ENCODE results near the gene CDIP1.

The CDIP1 gene

DNA sequence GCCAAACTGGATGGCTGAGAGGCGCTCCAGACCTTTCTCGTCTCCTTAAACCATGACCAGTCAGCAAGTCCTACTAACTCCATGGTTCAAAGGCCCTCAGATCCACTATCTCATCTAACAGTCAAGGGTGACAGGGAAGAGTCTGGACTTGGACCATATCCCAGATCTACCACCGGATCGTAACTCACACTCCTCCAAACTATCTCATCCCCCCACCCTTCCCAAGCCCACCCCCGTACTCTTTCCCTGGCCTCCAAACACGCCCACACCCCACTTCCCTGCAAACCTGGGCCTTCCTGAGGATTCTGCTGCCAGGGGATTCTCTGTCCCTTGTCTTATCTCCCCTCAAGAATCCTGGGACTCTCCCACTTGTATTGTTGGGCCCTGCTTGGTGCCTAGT, 5.1 kb downstream of the CDIP1 start:
- TF ChIP-seq CTCF (IDR thresholded peaks at IDR 0.05; ENCODE audit: extremely low read depth, missing control alignments): no peak
- no peak for DNase-seq (ENCODE audit: low spot score)

DNA sequence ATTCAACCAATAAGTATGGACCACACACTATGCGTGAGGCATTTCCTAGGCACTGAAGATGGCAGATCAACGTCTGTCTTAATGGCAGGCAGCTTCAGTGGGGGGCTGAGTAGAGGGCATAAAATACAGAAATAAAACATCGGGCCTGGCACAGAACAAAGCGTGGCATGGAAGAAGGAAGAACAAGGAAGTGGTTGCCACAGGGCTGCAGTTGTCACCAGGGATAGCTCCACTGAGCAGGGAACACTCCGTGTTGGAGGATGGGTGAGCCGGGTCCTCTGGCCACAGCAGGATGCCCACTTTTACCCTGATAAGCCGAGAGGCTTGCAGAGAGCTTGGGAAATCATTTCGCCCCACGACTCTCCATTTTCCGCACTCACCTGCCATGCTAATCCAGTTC, 6.3 kb downstream of the CDIP1 start:
- no peak for TF ChIP-seq CTCF (IDR thresholded peaks at IDR 0.05; ENCODE audit: extremely low read depth, missing control alignments)
- no peak for DNase-seq (ENCODE audit: low spot score)

GRCh38 chr16:4531811-4532210, 6.8 kb downstream of the CDIP1 start:
- TF ChIP-seq CTCF (IDR thresholded peaks at IDR 0.05; ENCODE audit: extremely low read depth, missing control alignments): no peak
- DNase-seq (ENCODE audit: low spot score): no peak

- peak; percentile 56 for DNase-seq (ENCODE audit: low spot score)
These were observed 9.2 kb downstream of the CDIP1 start for GRCh38 chr16:4529085-4530060.

DNA sequence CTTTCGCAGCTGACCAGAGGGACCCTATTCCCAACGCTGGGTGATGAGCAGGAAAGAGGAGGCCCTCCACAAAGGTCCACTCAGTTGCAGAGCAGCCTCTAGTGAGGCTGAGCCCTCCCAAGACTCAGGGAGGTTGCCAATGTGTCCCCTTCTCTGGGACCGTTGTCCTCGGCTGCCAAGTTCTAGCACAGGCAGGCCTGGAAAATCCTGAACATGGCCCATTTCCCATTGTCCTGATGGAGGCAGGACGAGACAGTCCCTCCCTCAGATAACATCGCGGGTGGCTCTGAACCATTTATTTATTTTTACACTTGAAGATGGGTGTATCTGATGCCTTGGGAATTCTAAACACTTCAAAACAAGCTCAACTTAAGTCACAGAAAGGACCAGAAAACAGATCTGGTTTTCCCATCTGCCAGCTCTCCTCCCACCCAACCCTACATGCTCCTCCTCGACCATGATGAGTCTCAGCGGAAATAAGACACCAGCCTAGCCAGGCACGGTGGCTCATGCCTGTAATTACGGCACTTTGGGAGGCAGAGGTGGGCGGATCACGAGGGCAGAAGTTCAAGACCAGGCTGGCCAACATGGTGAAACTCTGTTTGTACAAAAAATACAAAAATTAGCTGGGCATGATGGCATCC, 12.8 kb downstream of the CDIP1 start:
- no peak for DNase-seq (ENCODE audit: low spot score)
- TF ChIP-seq CTCF (IDR thresholded peaks at IDR 0.05; ENCODE audit: extremely low read depth, missing control alignments): no peak

More at GRCh38 chr16:4529085-4530060, 9.2 kb downstream of the CDIP1 start:
- no peak for TF ChIP-seq CTCF (IDR thresholded peaks at IDR 0.05; ENCODE audit: extremely low read depth, missing control alignments)

DNA sequence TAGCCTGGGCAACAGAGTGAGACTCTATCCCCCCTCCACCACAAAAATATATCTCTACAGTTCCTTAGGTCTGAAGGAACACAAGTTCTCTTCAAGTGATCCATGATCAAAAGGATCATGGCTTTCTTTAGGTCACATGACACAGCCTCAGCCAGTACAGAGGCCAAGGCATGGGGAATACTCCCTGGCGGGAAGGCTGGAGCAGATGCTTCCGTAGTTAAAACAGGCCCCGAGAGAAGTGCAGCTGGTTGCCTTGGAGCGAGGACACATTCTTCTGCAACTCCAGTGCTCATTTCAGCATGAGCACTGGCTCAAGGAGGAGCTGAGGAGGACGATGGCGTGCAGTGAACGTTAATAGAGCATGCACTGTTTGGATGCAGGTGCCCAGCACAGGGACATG, 13.5 kb downstream of the CDIP1 start:
- no peak for DNase-seq (ENCODE audit: low spot score)
- TF ChIP-seq CTCF (IDR thresholded peaks at IDR 0.05; ENCODE audit: extremely low read depth, missing control alignments): no peak

DNA sequence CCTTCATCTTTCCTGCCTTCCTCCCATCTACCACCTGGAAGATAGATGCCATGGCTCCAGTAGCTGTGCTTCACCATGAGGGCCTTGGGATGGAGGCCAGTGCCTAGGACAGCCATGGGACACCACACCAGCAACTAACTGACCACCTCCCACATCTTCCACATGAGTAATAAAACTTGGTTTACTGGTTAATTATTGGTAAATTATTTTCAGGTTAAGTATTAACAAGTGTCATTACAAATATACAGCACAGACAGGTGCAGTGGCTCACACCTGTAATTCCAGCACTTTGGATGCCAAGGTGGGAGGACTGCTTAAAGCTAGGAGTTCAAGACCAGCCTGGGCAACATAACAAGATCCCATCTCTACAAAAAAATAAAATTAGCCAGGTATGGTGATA, 14.0 kb downstream of the CDIP1 start:
- no peak for DNase-seq (ENCODE audit: low spot score)
- no peak for TF ChIP-seq CTCF (IDR thresholded peaks at IDR 0.05; ENCODE audit: extremely low read depth, missing control alignments)

All from GM20000 (cell line).